ENCODE data around the gene ARHGAP44. TPM values are rescaled to one million over a fixed set of nuclear protein-coding genes. Genes with fewer than 3 reads are reported as not detected.

Gene ARHGAP44
- polyA plus RNA-seq, 1 donor (not counting 4 experiments of a cell fraction or from before 2014, with no cell fraction given): 2.2 TPM

GRCh38 chr17:12839042-12839441 lies 49.7 kb downstream of the ARHGAP44 start:
- FAIRE-seq: no peak
- no peaks in the 10 kb centered on the region for H3K9me3 ChIP-seq (ENCODE audit: control insufficient read depth, low read depth, low read length)
- no peaks in the 10 kb centered on the region for H3K27me3 ChIP-seq (ENCODE audit: control insufficient read depth, extremely low read depth, insufficient read depth, low read length)
- no peak overlapping the region for H3K4me2 ChIP-seq (ENCODE audit: control insufficient read depth, extremely low read depth, insufficient read depth, low read depth, low read length)
- H3K27ac ChIP-seq (ENCODE audit: control insufficient read depth, insufficient read depth, low read length): no peak overlapping the region
- dilution Hi-C loops (cut with MboI; ENCODE audit: extremely low pct_ligation_motif_present, low sequenced_read_pairs): no loop called here
- no peaks in the 10 kb centered on the region for H3K9me1 ChIP-seq (ENCODE audit: control insufficient read depth, extremely low read depth, insufficient read depth, low read length)
- no peaks in the 10 kb centered on the region for H4K20me1 ChIP-seq (ENCODE audit: control insufficient read depth, extremely low read depth, insufficient read depth, low read length)
- no peak overlapping the region for H2AFZ ChIP-seq (ENCODE audit: control insufficient read depth, low read length)
- no peaks in the 10 kb centered on the region for H3K79me2 ChIP-seq (ENCODE audit: control insufficient read depth, insufficient read depth, low read length)
- H3K4me1 ChIP-seq (ENCODE audit: control insufficient read depth, extremely low read depth, insufficient read depth, low read length): no peaks in the 10 kb centered on the region
- no peaks in the 10 kb centered on the region for H3K36me3 ChIP-seq (ENCODE audit: control insufficient read depth in 2 of 2, extremely low read depth in 1 of 2, insufficient read depth in 2 of 2, low read length in 2 of 2)
- no peak for TF ChIP-seq EZH2 (IDR thresholded peaks at IDR 0.05; ENCODE audit: low read length)
- TF ChIP-seq, protein P1, sequence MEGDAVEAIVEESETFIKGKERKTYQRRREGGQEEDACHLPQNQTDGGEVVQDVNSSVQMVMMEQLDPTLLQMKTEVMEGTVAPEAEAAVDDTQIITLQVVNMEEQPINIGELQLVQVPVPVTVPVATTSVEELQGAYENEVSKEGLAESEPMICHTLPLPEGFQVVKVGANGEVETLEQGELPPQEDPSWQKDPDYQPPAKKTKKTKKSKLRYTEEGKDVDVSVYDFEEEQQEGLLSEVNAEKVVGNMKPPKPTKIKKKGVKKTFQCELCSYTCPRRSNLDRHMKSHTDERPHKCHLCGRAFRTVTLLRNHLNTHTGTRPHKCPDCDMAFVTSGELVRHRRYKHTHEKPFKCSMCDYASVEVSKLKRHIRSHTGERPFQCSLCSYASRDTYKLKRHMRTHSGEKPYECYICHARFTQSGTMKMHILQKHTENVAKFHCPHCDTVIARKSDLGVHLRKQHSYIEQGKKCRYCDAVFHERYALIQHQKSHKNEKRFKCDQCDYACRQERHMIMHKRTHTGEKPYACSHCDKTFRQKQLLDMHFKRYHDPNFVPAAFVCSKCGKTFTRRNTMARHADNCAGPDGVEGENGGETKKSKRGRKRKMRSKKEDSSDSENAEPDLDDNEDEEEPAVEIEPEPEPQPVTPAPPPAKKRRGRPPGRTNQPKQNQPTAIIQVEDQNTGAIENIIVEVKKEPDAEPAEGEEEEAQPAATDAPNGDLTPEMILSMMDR (optimal IDR thresholded peaks at IDR 0.05 in 1 of 3, IDR thresholded peaks at IDR 0.05 in 1 of 3, conservative IDR thresholded peaks at IDR 0.05 in 1 of 3; ENCODE audit: extremely low read depth in 1 of 3, insufficient read depth in 2 of 3, low read length in 3 of 3): no peak
- no peak for DNase-seq (ENCODE audit: low read depth, low spot score)
- H3K4me3 ChIP-seq (ENCODE audit: control insufficient read depth in 2 of 3, extremely low read depth in 1 of 3, insufficient read depth in 2 of 3, low read depth in 1 of 3, low read length in 3 of 3): no peak overlapping the region
- H3K9ac ChIP-seq (ENCODE audit: control insufficient read depth, extremely low read depth, insufficient read depth, low read length): no peak overlapping the region

DNA sequence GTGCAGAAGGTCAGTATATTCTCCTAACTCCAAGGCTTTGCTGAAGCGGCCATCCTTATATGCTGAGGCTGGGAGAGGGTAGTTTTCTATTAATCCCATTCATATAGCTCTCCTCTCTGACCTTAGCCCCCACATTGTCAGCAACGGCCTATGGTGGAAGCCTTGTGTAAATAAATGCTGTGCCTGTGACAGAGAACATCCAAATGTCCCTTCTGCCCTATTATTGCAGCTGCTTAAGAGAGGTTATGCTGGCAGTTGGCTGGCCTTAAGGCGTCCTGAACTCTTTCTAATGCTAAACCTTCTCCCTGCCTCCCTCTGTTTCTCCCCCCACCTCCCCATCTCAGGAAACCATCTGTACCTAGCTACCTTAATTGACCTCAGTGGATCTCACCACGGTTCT lies 53.6 kb downstream of the ARHGAP44 start:
- no peak for TF ChIP-seq EZH2 (IDR thresholded peaks at IDR 0.05; ENCODE audit: low read length)
- TF ChIP-seq, protein P1 (optimal IDR thresholded peaks at IDR 0.05 in 1 of 3, IDR thresholded peaks at IDR 0.05 in 1 of 3, conservative IDR thresholded peaks at IDR 0.05 in 1 of 3; ENCODE audit: extremely low read depth in 1 of 3, insufficient read depth in 2 of 3, low read length in 3 of 3): no peak
- Histone ChIP-seq H3K79me2 (ENCODE audit: control insufficient read depth, insufficient read depth, low read length) (no peaks in the 10 kb centered on the region), H3K36me3 (ENCODE audit: control insufficient read depth in 2 of 2, extremely low read depth in 1 of 2, insufficient read depth in 2 of 2, low read length in 2 of 2) (no peaks in the 10 kb centered on the region), H2AFZ (ENCODE audit: control insufficient read depth, low read length) (no peak overlapping the region), H3K9me1 (ENCODE audit: control insufficient read depth, extremely low read depth, insufficient read depth, low read length) (no peaks in the 10 kb centered on the region), H4K20me1 (ENCODE audit: control insufficient read depth, extremely low read depth, insufficient read depth, low read length) (no peaks in the 10 kb centered on the region), H3K4me1 (ENCODE audit: control insufficient read depth, extremely low read depth, insufficient read depth, low read length) (no peaks in the 10 kb centered on the region), H3K27ac (ENCODE audit: control insufficient read depth, insufficient read depth, low read length) (no peak overlapping the region), H3K27me3 (ENCODE audit: control insufficient read depth, extremely low read depth, insufficient read depth, low read length) (no peaks in the 10 kb centered on the region), H3K9ac (ENCODE audit: control insufficient read depth, extremely low read depth, insufficient read depth, low read length) (no peak overlapping the region), H3K9me3 (ENCODE audit: control insufficient read depth, low read depth, low read length) (no peaks in the 10 kb centered on the region), H3K4me3 (ENCODE audit: control insufficient read depth in 2 of 3, extremely low read depth in 1 of 3, insufficient read depth in 2 of 3, low read depth in 1 of 3, low read length in 3 of 3) (no peak overlapping the region), H3K4me2 (ENCODE audit: control insufficient read depth, extremely low read depth, insufficient read depth, low read depth, low read length) (no peak overlapping the region)
- FAIRE-seq: no peak
- DNase-seq (ENCODE audit: low read depth, low spot score): no peak
- dilution Hi-C loops (cut with MboI; ENCODE audit: extremely low pct_ligation_motif_present, low sequenced_read_pairs): no loop called here
